Measurements from ENCODE around the gene RSBN1L. TPM values are rescaled to one million over a fixed set of nuclear protein-coding genes. Genes with fewer than 3 reads are reported as not detected.
"Not testable (repeated sequence)": the region's sequence is repeated elsewhere in the genome, so short reads cannot be mapped to it uniquely, and the experiment has no call there.

RSBN1L gene
- total RNA-seq, 2 experiments from 2014 or later, result 30.2 to 32.6 TPM

GRCh38 chr7:77714931-77715330 lies 18.7 kb downstream of the RSBN1L start:
- POLR2A ChIA-PET, H3K27ac Mint-ChIP-seq: not testable (repeated sequence)
- CTCF ChIA-PET, result interaction anchor here (0.9 kb wide), 1 partner anchor 19 kb away, joined by 3 read pairs; no protein-coding TSS in a partner anchor

GRCh38 chr7:77716804-77717203 lies 20.5 kb downstream of the RSBN1L start:
- H3K27ac Mint-ChIP-seq, result no peak overlapping the region
- no peak overlapping the region for H3K4me3 Mint-ChIP-seq
- peaks cover 12% of the 10 kb centered on the region for H3K4me1 Mint-ChIP-seq
- no peaks in the 10 kb centered on the region for H3K9me3 Mint-ChIP-seq
- DNase-seq, result no peak
- ChIA-PET CTCF (interaction anchor here (1.1 kb wide), 1 partner anchor 32 kb away, joined by 3 read pairs; no protein-coding TSS in a partner anchor), POLR2A (no interaction called here)
- H3K27me3 Mint-ChIP-seq, result no peaks in the 10 kb centered on the region
- H3K36me3 Mint-ChIP-seq (ENCODE audit: low read depth), result peaks cover 17% of the 10 kb centered on the region

More at GRCh38 chr7:77714931-77715330, 18.7 kb downstream of the RSBN1L start:
- not testable (repeated sequence) for H3K4me3 Mint-ChIP-seq, H3K9me3 Mint-ChIP-seq, H3K27me3 Mint-ChIP-seq, DNase-seq
- H3K4me1 Mint-ChIP-seq, result peaks cover 15% of the 10 kb centered on the region
- peaks cover 28% of the 10 kb centered on the region for H3K36me3 Mint-ChIP-seq (ENCODE audit: low read depth)

- H3K9me3 Mint-ChIP-seq, H3K4me3 Mint-ChIP-seq, H3K27me3 Mint-ChIP-seq, DNase-seq: not testable (repeated sequence)
- H3K36me3 Mint-ChIP-seq (ENCODE audit: low read depth), result peaks cover 17% of the 10 kb centered on the region
- H3K27ac Mint-ChIP-seq, result peak overlapping the region; percentile 63
- POLR2A ChIA-PET, result interaction anchor here (0.6 kb wide), 1 partner anchor 58 kb away, joined by 4 read pairs; no protein-coding TSS in a partner anchor
- H3K4me1 Mint-ChIP-seq, result peaks cover 12% of the 10 kb centered on the region
- CTCF ChIA-PET, result interaction anchor here (1.9 kb wide), 1 partner anchor 11 kb away, joined by 3 read pairs; no protein-coding TSS in a partner anchor
These were observed 21.3 kb downstream of the RSBN1L start for GRCh38 chr7:77717566-77717965.

GRCh38 chr7:77727527-77727926 lies 31.3 kb downstream of the RSBN1L start:
- Mint-ChIP-seq H3K27me3 (no peaks in the 10 kb centered on the region), H3K4me3 (no peak overlapping the region), H3K9me3 (no peaks in the 10 kb centered on the region), H3K36me3 (ENCODE audit: low read depth) (peaks cover 15% of the 10 kb centered on the region), H3K4me1 (peaks cover 29% of the 10 kb centered on the region), H3K27ac (peak overlapping the region; percentile 16)
- POLR2A ChIA-PET, result no interaction called here
- CTCF ChIA-PET, result interaction anchor here (0.9 kb wide), 1 partner anchor 9 kb away, joined by 3 read pairs; no protein-coding TSS in a partner anchor
- no peak for DNase-seq

- Mint-ChIP-seq H3K27ac (peak overlapping the region; percentile 16), H3K27me3 (no peaks in the 10 kb centered on the region), H3K4me1 (peaks cover 31% of the 10 kb centered on the region), H3K36me3 (ENCODE audit: low read depth) (peaks cover 15% of the 10 kb centered on the region), H3K4me3 (no peak overlapping the region), H3K9me3 (no peaks in the 10 kb centered on the region)
- DNase-seq, result no peak
- CTCF ChIA-PET, result interaction anchor here (0.6 to 0.9 kb wide), 2 partner anchors 10 to 233 kb away, joined by 3 read pairs; no protein-coding TSS in a partner anchor
- POLR2A ChIA-PET, result no interaction called here
These were observed 31.9 kb downstream of the RSBN1L start for GRCh38 chr7:77727936-77728701.

GRCh38 chr7:77729574-77730348 lies 33.5 kb downstream of the RSBN1L start:
- Mint-ChIP-seq H3K36me3 (ENCODE audit: low read depth) (peaks cover 15% of the 10 kb centered on the region), H3K4me3 (no peak overlapping the region), H3K9me3 (no peaks in the 10 kb centered on the region), H3K4me1 (peaks cover 32% of the 10 kb centered on the region), H3K27ac (peak overlapping the region; percentile 68), H3K27me3 (no peaks in the 10 kb centered on the region)
- POLR2A ChIA-PET, result no interaction called here
- DNase-seq, result no peak
- CTCF ChIA-PET, result interaction anchor here (1.0 kb wide), 1 partner anchor 32 kb away, joined by 3 read pairs; no protein-coding TSS in a partner anchor

GRCh38 chr7:77731716-77732115 lies 35.5 kb downstream of the RSBN1L start:
- POLR2A ChIA-PET, result no interaction called here
- Mint-ChIP-seq H3K4me1 (peaks cover 31% of the 10 kb centered on the region), H3K27ac (no peak overlapping the region), H3K4me3 (no peak overlapping the region), H3K36me3 (ENCODE audit: low read depth) (peaks cover 19% of the 10 kb centered on the region), H3K9me3 (no peaks in the 10 kb centered on the region), H3K27me3 (no peaks in the 10 kb centered on the region)
- CTCF ChIA-PET, result interaction anchor here (0.7 kb wide), 1 partner anchor 14 kb away, joined by 4 read pairs; no protein-coding TSS in a partner anchor
- no peak for DNase-seq

- Mint-ChIP-seq H3K27me3 (no peaks in the 10 kb centered on the region), H3K4me1 (peaks cover 12% of the 10 kb centered on the region), H3K27ac (no peak overlapping the region), H3K9me3 (no peaks in the 10 kb centered on the region), H3K4me3 (no peak overlapping the region), H3K36me3 (ENCODE audit: low read depth) (peaks cover 23% of the 10 kb centered on the region)
- DNase-seq, result no peak
- ChIA-PET POLR2A (no interaction called here), CTCF (interaction anchor here (0.7 kb wide), 1 partner anchor 22 kb away, joined by 4 read pairs; no protein-coding TSS in a partner anchor)
These were observed 38.6 kb downstream of the RSBN1L start for GRCh38 chr7:77734659-77735421.

GRCh38 chr7:77735457-77735856 lies 39.2 kb downstream of the RSBN1L start:
- DNase-seq, result no peak
- Mint-ChIP-seq H3K9me3 (no peaks in the 10 kb centered on the region), H3K4me3 (no peak overlapping the region), H3K27me3 (no peaks in the 10 kb centered on the region), H3K4me1 (peaks cover 8% of the 10 kb centered on the region), H3K36me3 (ENCODE audit: low read depth) (peaks cover 20% of the 10 kb centered on the region), H3K27ac (no peak overlapping the region)
- POLR2A ChIA-PET, result no interaction called here
- CTCF ChIA-PET, result no interaction called here

GRCh38 chr7:77736991-77737390 lies 40.7 kb downstream of the RSBN1L start:
- Mint-ChIP-seq H3K27me3 (no peaks in the 10 kb centered on the region), H3K4me3 (no peak overlapping the region), H3K36me3 (ENCODE audit: low read depth) (peaks cover 17% of the 10 kb centered on the region), H3K4me1 (peaks cover 7% of the 10 kb centered on the region), H3K9me3 (no peaks in the 10 kb centered on the region), H3K27ac (peak overlapping the region; percentile 50)
- ChIA-PET CTCF (no interaction called here), POLR2A (no interaction called here)
- DNase-seq, result no peak

- Mint-ChIP-seq H3K27me3 (no peaks in the 10 kb centered on the region), H3K36me3 (ENCODE audit: low read depth) (peaks cover 22% of the 10 kb centered on the region), H3K27ac (no peak overlapping the region), H3K4me3 (no peak overlapping the region), H3K4me1 (peaks cover 3% of the 10 kb centered on the region), H3K9me3 (no peaks in the 10 kb centered on the region)
- CTCF ChIA-PET, result no interaction called here
- DNase-seq, result no peak
- POLR2A ChIA-PET, result no interaction called here
These were observed 42.1 kb downstream of the RSBN1L start for GRCh38 chr7:77738382-77738781.

GRCh38 chr7:77738871-77739270 lies 42.6 kb downstream of the RSBN1L start:
- Mint-ChIP-seq H3K4me3 (no peak overlapping the region), H3K27ac (no peak overlapping the region), H3K36me3 (ENCODE audit: low read depth) (peaks cover 25% of the 10 kb centered on the region), H3K9me3 (no peaks in the 10 kb centered on the region), H3K4me1 (peaks cover 3% of the 10 kb centered on the region), H3K27me3 (no peaks in the 10 kb centered on the region)
- DNase-seq, result no peak
- CTCF ChIA-PET, result no interaction called here
- POLR2A ChIA-PET, result no interaction called here

All from activated CD4-positive, alpha-beta T cell treated with anti-CD3 and anti-CD28 coated beads, Interleukin-2, amount 10 ng/mL, durations not matched to agents 7 days and 5 days (primary cell).